NCI-H128 (cell line): Measurements from ENCODE around the gene NMNAT1.
"Not testable (repeated sequence)": the region's sequence is repeated elsewhere in the genome, so short reads cannot be mapped to it uniquely, and the experiment has no call there.

Experiments
- DNase-seq: peaks from one replicate; lab custom pipeline; 2025; ENCODE audit not compliant: unreplicated experiment; lab: John Stamatoyannopoulos, UW

The NMNAT1 gene

DNA sequence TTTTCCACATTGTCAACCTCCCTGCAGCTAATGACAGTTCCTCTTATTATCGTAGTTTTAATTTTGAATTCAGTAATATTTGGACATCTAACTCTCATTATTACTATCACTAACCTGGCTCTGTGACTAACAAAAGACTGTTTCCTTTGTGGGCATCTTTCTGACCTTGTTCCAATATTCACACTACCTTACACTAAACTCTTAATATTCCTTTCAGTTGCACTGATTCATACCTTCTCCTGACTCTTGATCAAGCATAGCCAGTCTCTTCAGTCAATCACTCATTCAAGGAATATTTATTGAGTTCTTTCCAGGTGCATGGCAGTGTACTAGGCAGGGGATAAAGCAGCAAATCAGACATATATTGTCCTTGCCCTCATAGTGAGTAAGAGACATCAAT lies 25.4 kb upstream of the NMNAT1 start:
- no peak for DNase-seq

DNA sequence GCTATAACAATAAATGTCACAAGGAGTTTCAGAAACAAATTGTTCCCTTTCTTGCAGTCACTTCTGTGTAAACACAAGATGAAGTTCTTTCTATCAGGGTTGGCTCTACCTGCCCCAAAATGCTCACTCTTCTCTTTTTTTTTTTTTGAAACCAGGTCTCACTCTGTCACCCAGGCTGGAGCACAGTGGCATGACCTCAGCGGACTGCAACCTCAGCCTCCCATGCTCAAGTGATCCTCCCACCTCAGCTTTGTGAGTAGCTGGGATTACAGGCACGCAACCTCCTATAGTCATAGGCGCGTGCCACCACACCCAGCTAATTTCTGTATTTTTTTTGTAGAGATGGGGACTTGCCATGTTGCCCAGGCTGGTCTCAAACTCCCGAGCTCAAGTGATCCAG lies 22.7 kb upstream of the NMNAT1 start:
- DNase-seq, result no peak

DNA sequence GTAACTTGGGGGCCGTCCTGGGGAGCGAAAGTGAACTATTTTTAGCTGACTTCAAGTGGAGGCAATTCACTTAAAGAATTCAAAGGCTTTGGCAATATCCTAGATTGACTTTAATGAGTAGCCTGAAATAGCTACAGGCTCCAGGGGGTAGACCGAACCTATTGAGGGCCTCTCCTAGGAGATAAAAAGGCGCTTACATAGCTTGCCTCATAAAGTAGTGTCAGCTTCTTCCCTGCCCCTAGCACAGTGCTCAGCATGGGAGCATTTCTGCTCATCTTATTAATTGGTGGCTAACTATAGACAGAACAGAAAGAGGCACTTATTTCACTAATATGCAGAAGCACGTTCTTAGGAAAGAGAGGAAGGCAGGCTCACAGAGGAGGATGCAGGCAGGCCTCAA lies 20.9 kb upstream of the NMNAT1 start:
- DNase-seq, result no peak

DNA sequence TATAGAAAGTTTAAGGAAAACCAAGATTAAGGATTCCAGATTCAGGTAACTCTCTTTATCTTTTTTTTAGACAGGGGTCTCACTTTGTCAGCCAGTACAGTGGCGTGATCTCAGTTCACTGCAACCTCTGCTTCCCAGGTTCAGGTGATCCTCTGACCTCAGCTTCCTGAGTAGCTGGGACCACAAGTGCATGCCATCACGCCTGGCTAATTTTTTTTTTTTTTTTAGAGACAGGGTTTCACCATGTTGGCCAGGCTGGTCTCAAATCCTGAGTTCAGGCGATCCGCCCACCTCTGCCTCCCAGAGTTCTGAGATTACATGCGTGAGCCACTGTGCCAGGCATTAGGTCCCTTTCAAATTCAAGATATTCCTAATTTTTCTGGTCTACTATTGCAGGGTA lies 16.0 kb upstream of the NMNAT1 start:
- DNase-seq, result no peak

DNA sequence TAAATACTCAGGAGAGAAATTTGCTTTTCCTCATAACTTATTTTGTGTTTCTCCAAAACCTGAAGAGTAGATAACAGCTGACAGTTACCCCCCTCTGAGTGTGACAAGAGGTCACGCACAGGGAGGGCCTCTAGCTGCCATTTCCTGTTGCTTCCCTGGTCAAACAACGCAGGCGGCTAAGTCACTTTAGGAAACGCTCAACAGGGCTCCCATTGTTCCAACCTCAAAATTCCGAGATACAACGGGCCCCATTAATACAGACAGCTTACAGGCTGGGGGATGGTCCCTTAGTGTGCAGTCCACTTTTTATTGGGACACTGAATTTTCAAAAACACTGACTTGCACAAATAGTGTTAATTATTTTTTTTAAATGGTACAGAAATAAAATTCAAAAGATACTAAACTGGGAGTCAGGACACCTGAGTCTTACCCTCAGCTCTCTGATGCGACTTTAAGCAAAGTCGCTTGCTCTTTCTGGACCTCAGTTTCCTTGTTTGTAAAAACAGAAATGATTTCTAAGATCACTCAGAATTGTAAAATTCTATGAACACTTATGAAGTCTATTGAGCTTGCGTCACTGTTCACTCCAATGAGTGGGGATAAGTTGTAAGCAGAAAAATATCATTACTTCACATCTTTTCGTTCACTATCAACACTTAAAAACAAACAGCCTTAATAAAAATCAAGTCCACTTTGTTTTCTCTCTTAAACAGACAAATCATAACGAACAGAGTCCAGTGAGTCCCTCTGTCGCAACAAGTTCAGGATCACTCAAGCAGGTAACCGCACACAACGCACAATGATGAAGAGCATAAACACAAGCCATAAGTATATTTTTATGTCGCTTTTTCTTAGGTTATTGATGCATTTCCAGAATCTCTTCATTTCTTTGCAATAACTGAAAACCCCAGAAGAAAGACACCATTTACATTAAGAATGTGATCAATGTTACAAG lies 13.6 kb upstream of the NMNAT1 start:
- no peak for DNase-seq

DNA sequence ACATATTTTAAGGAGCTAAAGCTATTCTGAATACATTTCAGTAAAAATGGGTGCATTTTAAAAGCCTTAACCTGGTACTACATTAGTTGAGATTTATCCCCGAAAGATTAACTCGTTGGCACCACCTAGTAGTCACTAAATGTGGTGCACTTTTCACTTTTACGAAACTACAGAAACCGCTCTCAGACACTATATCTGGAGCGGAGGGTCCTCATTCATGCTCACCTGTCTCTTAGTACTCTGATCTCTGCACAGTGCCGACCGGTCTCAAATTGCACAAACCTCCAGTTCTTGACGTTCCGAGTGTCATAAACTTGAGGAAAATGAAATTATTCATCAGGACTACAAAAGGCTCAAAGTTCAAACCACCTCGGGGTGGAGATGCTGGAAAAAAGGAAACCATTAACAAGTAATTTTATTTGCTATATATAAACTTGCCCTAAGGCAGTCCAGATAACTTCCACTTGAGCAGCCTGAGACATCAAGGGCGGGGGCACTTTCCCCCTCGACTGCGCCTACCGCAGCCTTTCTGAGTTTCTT lies 806 bp upstream of the NMNAT1 start:
- peak; percentile 20 for DNase-seq

DNA sequence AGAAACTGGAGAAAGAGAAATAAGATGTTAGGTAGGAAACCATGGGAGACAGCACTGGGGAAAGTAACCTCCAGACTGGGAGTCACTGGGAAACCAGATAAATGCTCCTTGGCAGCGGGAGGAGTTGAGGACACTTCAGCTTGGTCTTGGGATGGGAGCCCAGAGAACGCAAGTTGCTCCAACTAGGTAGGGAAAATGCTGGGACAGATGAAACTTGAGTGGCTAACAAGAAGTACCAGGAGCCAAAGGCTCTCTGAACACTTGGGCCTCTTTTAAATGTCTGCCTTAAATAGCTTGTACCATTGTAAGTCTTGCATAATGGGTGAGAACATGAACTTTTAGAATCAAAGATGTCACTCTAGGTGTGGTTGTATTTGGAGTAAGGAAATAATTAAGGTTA lies 3.0 kb downstream of the NMNAT1 start:
- DNase-seq, result no peak

DNA sequence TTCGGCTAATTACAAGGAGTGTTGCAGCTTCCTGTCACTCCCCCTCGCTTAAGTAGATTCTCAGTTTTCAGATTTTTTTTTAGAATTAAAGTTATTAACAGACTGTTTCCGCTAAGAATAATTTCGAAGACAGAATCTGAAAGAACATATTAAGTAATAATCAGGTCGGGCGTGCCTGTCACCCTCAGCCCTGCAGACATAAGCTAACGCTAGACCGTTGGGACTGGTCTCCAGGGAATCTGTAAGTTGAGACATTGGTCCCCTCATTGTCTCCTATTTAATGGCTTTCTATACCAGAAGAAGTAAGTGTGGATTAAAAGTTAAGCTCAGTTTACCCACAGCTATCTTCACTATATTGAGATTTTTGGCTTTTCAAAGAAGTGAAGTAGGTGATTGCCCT lies 14.5 kb downstream of the NMNAT1 start:
- no peak for DNase-seq

DNA sequence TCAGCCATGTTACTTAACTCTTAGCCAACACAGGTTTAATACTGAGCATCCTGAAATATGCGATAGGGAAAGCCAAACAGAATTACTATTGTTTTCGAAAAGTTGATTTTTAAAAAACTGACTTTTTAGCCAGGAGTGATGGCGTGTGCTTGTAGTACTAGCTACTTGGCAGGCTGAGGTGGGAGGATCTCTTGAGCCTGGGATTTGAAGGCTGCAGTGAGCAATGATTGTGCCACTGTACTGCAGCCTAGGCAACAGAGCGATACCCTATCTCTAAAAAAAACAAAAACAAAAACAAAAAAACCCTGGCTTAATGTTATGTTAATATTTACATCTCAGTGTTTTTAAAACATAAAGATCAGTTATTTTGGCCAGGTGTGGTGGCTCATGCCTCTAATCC lies 16.7 kb downstream of the NMNAT1 start:
- no peak for DNase-seq

DNA sequence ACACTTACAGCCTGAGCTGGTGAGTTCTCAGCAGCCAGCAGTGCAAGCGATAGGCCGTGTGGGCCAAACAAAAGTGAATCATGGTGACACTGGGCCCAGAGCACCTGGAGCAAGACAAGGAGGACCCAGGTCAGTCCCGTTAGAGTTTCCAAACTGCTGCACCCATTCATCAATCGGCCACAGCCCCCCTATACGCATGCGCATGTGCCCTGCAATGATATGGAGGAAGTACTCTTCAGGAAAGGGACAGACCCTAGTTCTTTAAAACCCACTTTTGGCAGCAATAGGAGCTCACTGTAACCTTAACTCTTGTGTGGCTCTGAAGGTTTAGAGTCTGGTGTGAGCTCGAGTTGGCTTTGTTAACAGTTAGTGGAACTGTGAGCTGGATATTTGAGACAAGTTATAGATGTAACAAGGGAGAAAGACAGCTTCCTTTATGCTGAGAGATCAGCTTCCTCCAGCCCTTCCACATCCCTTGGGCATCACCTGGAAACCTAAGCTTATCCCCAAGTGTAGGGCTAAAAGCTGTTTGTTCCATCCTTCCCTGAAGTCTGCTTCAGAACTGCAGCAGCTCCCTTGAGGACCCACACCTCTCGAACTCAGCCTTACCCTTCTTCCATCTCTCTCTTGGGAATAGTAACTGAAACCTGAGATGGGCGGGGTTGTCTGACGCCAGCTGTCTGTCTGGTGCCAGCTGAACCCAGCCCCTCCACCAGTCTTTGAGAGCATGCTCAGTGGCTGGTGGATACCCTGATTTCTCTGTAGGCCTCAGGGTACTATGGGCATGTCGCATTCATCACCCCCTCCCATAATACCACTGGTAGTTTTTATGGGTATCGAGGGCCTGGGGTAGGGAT lies 17.7 kb downstream of the NMNAT1 start:
- DNase-seq, result peak; percentile 84

DNA sequence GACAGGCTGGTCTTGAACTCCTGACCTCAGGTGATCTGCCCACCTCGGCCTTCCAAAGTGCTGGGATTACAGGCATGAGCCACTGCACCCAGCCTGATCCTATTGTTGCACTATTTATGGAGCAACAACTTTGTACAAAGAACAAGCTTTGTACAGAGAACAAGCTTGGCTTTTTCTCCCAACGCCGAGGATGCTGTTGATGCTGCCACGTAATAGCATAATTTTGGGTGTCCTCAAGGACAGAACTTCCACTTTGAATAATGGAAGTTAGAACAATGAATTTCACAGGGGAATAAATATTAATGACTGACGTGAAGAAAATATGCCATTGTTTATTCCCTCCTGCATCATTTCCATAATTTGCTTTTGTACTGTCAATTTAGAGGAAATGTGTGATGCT lies 41.0 kb downstream of the NMNAT1 start:
- DNase-seq, result no peak

DNA sequence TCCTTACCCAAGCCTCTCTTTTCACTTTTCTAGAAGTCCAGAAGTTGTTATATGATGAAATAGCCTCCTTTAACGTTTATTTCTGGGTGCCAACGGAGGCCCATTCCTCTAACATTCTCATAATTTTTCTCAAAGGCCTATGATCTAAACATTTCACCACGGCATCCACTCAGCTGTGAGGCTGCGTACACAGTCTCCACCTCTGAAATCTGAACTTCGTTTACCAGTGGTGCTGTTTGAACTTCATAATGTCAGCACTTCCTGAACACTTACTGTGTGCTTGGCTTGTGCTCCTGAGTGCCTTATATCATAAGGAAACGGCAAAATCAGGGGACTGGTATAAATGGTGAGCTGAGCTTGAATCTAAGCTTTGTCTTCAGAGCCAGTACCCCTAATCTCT lies 41.7 kb downstream of the NMNAT1 start:
- no peak for DNase-seq

DNA sequence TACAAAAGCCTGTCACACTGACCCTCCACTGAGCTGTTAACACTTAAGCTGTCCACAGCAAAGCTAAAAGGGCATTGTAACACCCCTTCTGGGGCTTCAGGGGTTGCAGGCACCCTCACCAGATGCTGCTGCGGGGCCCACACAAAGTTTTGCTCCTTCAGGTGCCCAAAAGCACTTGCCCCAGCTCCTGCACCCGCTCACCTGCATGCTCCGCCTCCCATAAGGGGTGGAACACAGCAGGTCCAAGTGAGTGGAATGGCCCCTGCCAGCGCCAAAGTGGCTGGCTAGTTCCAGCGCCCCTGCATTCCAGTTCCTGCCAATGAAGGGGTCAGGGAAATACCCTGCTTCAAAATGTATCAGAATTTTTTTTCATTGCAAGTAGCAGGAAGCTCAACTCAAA lies 46.5 kb downstream of the NMNAT1 start:
- DNase-seq, result no peak

DNA sequence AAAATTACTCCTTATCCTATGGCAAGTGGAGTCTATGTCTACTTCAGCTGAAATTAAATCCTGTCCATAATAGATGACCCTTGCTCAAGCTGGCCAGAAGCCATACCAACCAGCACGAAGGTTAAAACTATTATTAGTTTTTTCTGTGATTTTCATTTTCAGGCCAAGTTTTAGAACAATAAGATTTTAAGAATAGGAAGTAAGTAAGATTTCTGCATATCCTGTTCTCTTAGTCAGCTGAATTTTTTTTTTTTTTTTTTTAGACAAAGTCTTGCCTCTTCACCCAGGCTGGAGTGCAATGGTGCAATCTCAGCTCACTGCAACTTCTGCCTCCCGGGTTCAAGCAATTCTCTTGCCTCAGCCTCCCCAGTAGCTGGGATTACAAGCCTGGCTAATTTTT lies 47.7 kb downstream of the NMNAT1 start:
- no peak for DNase-seq

DNA sequence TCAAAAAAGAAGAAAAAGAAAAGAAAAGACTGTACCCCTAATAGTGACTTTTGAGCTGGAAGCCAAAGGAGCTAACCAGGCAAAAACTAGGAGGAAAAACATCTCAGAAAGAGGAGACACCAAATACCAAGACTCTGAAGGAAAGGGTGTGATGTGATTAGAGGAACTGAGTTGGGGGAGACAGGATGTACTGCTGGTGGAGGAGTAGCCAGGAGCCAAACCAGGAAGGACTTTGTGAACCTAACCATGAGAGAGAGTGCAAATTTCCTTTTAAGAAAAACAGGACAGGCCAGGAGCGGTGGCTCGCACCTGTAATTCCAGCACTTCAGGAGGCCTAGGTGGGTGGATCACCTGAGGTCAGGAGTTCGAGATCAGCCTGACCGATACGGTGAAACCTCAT lies 49.6 kb downstream of the NMNAT1 start:
- no peak for DNase-seq

DNA sequence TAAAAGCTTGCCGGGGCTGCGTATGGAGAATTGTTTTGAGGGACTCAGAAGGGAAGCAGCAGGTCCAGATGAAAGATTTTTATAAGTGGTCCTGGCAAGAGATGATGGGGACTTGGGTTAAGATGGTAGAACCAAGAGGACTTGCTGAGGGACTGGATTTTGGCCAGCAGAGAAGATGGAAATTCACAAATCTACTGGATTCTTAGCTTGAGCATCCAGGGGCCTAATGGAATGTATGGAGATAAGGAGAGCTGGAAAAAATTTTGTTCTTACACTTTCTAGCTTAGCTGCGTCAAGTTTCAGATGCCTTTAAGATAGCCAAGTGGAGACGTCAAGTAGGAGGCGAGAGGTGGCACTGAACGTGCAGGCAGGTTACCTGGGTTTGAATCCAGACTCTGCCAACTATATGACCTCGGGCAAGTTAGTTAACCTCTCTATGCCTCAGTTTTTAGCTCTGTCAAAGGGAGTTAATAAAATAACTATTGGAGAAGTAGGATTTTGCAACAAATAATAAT lies 50.3 kb downstream of the NMNAT1 start:
- DNase-seq, result no peak

DNA sequence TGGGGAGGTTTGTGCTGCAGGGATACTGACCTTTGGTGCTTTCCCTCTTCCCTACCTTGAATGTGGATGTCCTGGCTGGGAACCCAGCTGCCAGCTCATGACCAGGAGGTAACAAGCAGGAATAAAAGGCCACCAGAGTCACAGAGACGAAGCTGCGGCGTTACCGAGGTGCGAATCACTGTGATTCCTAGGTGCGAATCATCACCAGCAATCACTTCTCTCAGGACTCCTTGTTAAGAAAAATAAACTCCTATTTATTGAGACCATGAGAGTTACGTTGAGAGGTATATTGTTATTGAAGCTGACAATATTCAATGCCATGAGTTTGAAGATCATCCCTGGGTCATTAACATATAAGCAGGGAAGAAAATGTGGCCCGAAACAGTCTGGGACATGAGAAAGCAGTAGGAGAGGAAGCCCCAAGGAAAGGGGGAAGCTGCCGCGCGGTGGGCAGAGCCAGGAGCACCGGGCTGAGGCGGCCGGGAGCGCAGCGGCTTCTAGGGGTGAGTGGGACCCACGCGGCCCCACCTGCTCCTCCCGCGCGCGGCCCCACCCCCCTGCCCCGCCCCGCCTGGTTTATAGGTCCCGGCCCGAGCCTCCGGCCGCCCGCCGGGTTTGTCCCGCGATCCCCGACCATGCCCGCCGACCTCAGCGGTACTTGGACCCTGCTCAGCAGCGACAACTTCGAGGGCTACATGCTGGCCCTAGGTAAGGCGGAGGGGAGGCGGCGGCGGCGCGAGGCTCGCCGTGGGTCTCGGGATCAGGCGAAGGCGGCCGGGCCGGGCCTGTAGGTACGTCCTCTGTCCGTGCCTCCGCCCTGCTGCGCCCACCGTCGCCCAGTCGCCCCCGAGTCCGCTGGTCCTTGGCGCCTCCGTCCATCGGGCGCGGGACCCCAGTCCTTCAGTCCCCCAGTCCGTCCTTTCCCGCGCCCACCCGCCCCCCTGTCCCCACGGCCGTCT lies 53.6 kb downstream of the NMNAT1 start, which contains the start of gene RBP7:
Gene RBP7, plus strand, starts transcription at position 605 of the 959 bp plus-strand sequence. Its CDS starts 31 bp downstream, at position 636.
- DNase-seq, result no peak

DNA sequence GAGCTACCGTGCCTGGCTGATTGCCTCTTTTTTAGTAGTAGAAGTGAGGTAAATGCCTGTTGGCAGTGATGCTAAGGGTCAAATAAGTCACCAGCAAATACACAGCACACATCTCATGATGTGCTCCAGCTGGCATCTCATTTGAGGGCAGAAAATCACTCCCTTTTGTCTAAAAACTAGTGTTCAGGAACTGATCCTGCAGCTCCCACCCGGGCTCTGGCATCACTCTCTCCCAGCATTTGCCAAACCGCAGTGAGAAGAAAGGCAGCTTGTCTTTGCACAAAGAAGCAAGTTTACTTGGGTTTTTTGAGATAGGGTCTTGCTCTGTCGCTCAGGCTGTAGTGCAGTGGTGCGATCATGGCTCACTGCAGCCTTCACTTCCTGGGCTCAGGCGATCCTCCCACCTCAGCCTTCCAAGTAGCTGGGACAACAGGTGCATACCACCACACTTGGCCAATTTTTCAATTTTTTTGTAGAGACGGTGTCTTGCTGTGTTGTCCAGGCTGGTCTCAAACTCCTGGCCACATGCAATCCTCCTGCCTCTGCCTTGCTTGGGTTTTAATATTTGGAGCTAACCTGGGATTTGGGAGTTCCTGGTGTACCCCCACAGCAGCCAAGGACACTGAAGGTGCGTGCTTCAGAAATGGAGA lies 57.9 kb downstream of the NMNAT1 start:
- no peak for DNase-seq

DNA sequence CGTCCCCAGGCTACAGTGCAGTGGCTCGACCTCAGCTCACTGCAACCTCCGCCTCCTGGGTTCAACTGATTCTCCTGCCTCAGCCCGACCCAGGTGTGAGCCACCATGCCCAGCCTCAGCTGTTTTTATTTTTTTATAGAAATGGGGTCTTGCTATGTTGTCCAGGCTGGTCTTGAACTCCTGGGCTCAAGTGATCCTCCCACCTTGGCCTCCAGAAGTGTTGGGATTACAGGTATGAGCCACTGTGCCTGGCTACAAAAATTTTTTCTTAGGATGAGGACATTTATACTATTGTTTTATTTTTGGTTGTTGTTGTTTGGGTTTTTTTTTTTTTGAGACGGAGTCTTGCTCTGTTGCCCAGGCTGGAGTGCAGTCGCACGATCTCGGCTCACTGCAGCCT lies 62.0 kb downstream of the NMNAT1 start:
- not testable (repeated sequence) for DNase-seq

DNA sequence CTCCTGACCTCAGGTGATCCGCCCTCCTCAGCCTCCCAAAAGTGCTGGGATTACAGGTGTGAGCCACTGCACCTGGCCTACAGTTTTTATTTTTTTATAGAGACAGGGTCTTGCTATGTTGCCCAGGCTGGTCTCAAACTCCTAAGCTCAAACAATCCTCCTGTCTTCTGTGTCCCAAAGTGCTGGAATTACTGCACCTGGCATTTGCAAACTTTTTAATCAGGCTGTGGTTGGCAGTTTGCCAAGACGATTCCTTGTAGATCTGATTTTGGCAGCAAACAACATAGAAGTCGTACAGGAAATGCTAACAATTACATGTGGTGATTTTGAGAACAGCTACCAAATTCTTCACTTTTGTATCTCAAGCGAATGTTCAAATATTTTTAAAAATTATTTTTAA lies 63.9 kb downstream of the NMNAT1 start:
- no peak for DNase-seq
